A549 treated with Mapracorat at 1 μM for 4 hours (cell line): ENCODE results near the gene COPS8. TPM values are rescaled to one million over a fixed set of nuclear protein-coding genes. Genes with fewer than 3 reads are reported as not detected.

Experiments
- total RNA-seq: library from RNA; stranded (reverse); fragments of 200-300 nt; extraction: Qiagen RNA extraction; gene quantifications from 5 replicates; pipeline ENCODE4 v1.2.3, GENCODE V29; 2022

Gene COPS8
- 133 to 172 TPM (median 140 TPM) in 5 replicates for total RNA-seq

DNA sequence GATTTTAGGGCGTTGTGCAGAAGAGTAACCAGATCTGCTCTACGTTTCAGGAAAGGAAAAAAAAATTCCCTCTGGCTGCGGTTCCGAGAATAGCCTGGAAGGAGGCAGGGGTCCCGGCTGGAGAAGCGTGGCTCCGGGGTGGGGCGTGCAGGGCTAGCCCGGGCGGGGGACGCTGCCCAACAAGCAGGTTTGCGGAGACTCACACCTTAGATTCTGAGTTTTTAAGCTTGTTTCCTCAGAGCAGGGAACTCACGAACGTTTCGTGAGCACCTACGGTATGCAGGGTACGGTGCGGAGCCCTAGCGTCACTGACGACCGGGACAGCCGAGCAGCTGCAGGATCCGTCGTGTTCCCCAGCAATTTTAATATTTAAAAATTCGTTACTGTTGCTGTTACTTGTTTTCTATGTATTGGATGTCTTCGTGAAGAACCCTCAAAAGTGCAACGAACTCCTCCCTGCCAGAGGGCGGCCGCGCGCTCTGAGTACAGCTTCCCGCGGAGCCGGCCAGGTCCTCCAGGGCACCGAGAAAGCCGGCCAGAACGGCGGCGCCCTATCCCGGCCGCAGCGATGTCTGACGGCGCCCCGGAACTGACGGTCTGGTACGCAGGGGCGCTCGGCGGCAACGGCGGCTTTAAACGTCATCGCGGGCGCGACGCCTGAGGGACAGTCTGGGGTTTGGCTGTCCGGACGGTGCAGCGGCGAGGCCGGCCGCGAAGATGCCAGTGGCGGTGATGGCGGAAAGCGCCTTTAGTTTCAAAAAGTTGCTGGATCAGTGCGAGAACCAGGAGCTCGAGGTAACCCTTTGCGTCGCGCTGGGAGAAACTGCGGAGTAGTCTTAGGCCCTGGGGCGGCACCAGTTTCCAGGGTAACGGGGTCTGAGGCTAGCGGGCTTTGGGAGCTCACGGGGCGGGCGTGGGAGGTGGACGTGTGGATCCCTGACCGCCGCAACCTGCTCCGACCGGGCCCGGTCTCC, at the start of gene COPS8:
Gene COPS8, plus strand, starts transcription at position 642 of the 974 bp plus-strand sequence. Its CDS starts 76 bp downstream, at position 718.

